Fibroblast of mammary gland (primary cell): ENCODE data around the gene LILRA5.
"Not testable (repeated sequence)": the region's sequence is repeated elsewhere in the genome, so short reads cannot be mapped to it uniquely, and the experiment has no call there.

Experiments
- DNase-seq: peaks from one replicate; pipeline ENCODE4 v3.0.0-alpha.2; 2010; ENCODE audit warnings: low read depth
- H3K4me3 ChIP-seq: 2 replicates; pipeline ENCODE4 v1.5.1; 2011; ENCODE audit warnings: low read depth, mild to moderate bottlenecking, low read length, moderate library complexity; ENCODE audit not compliant: control insufficient read depth
- CTCF ChIP-seq: conservative IDR thresholded peaks from 2 replicates; pipeline ENCODE4 v1.5.1; 2011; ENCODE audit warnings: low read depth, low read length, inconsistent platforms; ENCODE audit not compliant: control insufficient read depth, insufficient read depth

LILRA5 gene

GRCh38 chr19:54312436-54313377 lies at the start of gene LILRA5:
Gene LILRA5 (minus strand): TSS chr19:54313166. CDS start chr19:54313019, 147 bp downstream.
- no peak within 1 kb of the TSS for H3K4me3 ChIP-seq
- no peak for TF ChIP-seq CTCF
- no peak for DNase-seq

GRCh38 chr19:54361680-54362422 lies 48.9 kb upstream of the LILRA5 start:
- not testable (repeated sequence) for H3K4me3 ChIP-seq, DNase-seq

- H3K4me3 ChIP-seq, DNase-seq: not testable (repeated sequence)
These were observed 46.3 kb upstream of the LILRA5 start for GRCh38 chr19:54359149-54359820.

- H3K4me3 ChIP-seq = no peak overlapping the region
- no peak for DNase-seq
- TF ChIP-seq CTCF = no peak
These were observed 44.4 kb upstream of the LILRA5 start for GRCh38 chr19:54357381-54357780.

GRCh38 chr19:54356444-54357056 lies 43.6 kb upstream of the LILRA5 start:
- TF ChIP-seq CTCF = no peak
- no peak for DNase-seq
- no peak overlapping the region for H3K4me3 ChIP-seq

- H3K4me3 ChIP-seq = no peak overlapping the region
- no peak for DNase-seq
- no peak for TF ChIP-seq CTCF
These were observed 42.7 kb upstream of the LILRA5 start for GRCh38 chr19:54355675-54356074.

GRCh38 chr19:54354761-54355160 lies 41.8 kb upstream of the LILRA5 start:
- TF ChIP-seq CTCF = no peak
- DNase-seq = no peak
- no peak overlapping the region for H3K4me3 ChIP-seq
